ENCODE results near the gene ZBTB8OS.

DNA sequence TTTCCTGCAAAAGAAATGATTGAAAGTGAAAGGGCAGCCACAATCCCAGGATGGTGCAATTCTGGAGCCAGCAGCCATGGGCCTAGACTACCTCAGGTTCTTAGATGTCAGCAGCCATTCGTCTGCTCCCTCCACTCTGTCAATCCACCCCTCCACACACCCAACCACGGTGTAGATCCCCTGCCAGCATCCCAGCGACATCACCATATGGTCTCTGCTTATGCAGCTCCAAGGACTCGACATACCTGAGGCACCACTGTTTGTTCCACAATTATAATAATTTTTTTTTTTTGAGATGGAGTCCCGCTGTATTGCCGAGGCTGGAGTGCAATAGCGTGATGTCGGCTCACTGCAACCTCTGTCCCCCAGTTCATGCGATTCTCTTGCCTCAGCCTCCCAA lies 45.7 kb upstream of the ZBTB8OS start:
- TF ChIP-seq CTCF (IDR thresholded peaks at IDR 0.05) (no peak), POLR2A (IDR thresholded peaks at IDR 0.05) (no peak)

Measured in uterus (tissue), 2 donors.